Esophagus muscularis mucosa (tissue), 4 donors: Measurements from ENCODE around the gene PRKN.

Experiments
- EP300 ChIP-seq: sonication (generic); formaldehyde crosslinking; IDR thresholded peaks from one replicate; pipeline ENCODE4 v1.6.1; 2017; ENCODE audit warnings: antibody characterized with exemption
- POLR2A ChIP-seq: fragments of 450-650 bp; IDR thresholded peaks from one replicate; pipeline ENCODE4 v1.6.1; 2017; ENCODE audit warnings: antibody characterized with exemption, moderate library complexity, mild to moderate bottlenecking, low read depth
- TF ChIP-seq, protein P1 (sequence below), 3 experiments: fragments of 200-600 bp in 2 of 3; fragments of 450-650 bp in 1 of 3; sonication (generic) in 2 of 3; IDR thresholded peaks; one replicate each; pipeline ENCODE4 v1.5.1; 2017 to 2019; ENCODE audit warnings: antibody characterized with exemption in 3 of 3, mild to moderate bottlenecking in 2 of 3, moderate library complexity in 1 of 3

- no peak for TF ChIP-seq POLR2A
- TF ChIP-seq, protein P1, sequence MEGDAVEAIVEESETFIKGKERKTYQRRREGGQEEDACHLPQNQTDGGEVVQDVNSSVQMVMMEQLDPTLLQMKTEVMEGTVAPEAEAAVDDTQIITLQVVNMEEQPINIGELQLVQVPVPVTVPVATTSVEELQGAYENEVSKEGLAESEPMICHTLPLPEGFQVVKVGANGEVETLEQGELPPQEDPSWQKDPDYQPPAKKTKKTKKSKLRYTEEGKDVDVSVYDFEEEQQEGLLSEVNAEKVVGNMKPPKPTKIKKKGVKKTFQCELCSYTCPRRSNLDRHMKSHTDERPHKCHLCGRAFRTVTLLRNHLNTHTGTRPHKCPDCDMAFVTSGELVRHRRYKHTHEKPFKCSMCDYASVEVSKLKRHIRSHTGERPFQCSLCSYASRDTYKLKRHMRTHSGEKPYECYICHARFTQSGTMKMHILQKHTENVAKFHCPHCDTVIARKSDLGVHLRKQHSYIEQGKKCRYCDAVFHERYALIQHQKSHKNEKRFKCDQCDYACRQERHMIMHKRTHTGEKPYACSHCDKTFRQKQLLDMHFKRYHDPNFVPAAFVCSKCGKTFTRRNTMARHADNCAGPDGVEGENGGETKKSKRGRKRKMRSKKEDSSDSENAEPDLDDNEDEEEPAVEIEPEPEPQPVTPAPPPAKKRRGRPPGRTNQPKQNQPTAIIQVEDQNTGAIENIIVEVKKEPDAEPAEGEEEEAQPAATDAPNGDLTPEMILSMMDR (IDR thresholded peaks at IDR 0.05): no peak
- no peak for TF ChIP-seq EP300
These were observed 1274.0 kb downstream of the PRKN start for GRCh38 chr6:161453558-161453957.
